HUES64 (cell line): ENCODE data around the gene PON2.
"Not testable (repeated sequence)": the region's sequence is repeated elsewhere in the genome, so short reads cannot be mapped to it uniquely, and the experiment has no call there.

Source experiments
- H3K27ac ChIP-seq: 2 replicates; pipeline ENCODE4 v1.7.0; 2013; ENCODE audit warnings: low read depth, low read length, inconsistent platforms
- H3K27me3 ChIP-seq: 2 replicates; pipeline ENCODE4 v1.6.1; 2013; ENCODE audit warnings: mild to moderate bottlenecking, low read length; ENCODE audit not compliant: insufficient read depth
- H3K36me3 ChIP-seq: 2 replicates; pipeline ENCODE4 v1.6.1; 2013; ENCODE audit warnings: mild to moderate bottlenecking, low read length; ENCODE audit not compliant: insufficient read depth
- H3K4me1 ChIP-seq: 2 replicates; pipeline ENCODE4 v1.6.1; 2013; ENCODE audit warnings: mild to moderate bottlenecking, low read length, moderate library complexity; ENCODE audit not compliant: insufficient read depth
- H3K4me3 ChIP-seq: 2 replicates; pipeline ENCODE4 v1.5.1; 2013; ENCODE audit warnings: mild to moderate bottlenecking, low read length, moderate library complexity
- H3K9ac ChIP-seq: 2 replicates; pipeline ENCODE4 v1.6.1; 2013; ENCODE audit warnings: mild to moderate bottlenecking, low read depth, low read length
- H3K9me3 ChIP-seq: 2 replicates; pipeline ENCODE4 v1.6.1; 2013; ENCODE audit warnings: low read depth, low read length; ENCODE audit not compliant: insufficient read depth
- WGBS: fragments of 150-250, 120-280 bp; methylation state at CpG from one replicate; pipeline ENCODE4 v1.1.7; 2013; ENCODE audit warnings: missing lambda C conversion rate; 5-methylcytosine and 5-hydroxymethylcytosine counted together

Gene PON2

DNA sequence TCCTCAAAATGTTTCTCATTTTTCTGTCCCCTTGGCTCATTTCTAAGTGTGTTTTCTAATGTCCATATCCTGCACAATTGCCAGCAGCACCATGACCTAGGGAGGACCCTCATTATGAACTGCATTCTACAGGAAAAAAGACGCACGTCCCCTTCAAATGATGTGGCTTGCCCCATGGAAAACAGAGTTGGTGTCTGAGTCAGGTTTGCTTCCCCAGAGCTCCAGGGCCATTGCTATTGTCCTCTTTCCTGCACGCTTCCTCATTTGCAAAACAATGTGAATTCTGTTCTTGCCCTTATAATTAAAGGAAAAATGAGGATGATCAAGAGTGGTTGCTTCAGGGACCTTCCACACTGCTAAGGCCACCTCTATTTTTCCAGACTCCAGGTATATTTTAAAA lies 36.2 kb upstream of the PON2 start:
- peak overlapping the region; percentile 80 for H3K27ac ChIP-seq
- H3K36me3 ChIP-seq: no peaks in the 10 kb centered on the region
- H3K9ac ChIP-seq: peak overlapping the region; percentile 37; the same call in 1 of the 2 replicates
- H3K9me3 ChIP-seq: no peaks in the 10 kb centered on the region
- no peaks in the 10 kb centered on the region for H3K27me3 ChIP-seq
- H3K4me1 ChIP-seq: peaks cover 38% of the 10 kb centered on the region
- H3K4me3 ChIP-seq: no peak overlapping the region; the same call in 1 of the 2 replicates
- WGBS: 47% methylated on average over 3 of the region's 3 CpGs

- Histone ChIP-seq H3K4me1 (peaks cover 38% of the 10 kb centered on the region), H3K9ac (no peak overlapping the region; the same call in 1 of the 2 replicates), H3K27me3 (no peaks in the 10 kb centered on the region), H3K36me3 (no peaks in the 10 kb centered on the region), H3K27ac (peak overlapping the region; percentile 80), H3K4me3 (no peak overlapping the region), H3K9me3 (no peaks in the 10 kb centered on the region)
- WGBS: 18% methylated on average over 3 of the region's 3 CpGs
These were observed 35.6 kb upstream of the PON2 start for GRCh38 chr7:95470452-95470851.

- no peaks in the 10 kb centered on the region for H3K36me3 ChIP-seq
- no peaks in the 10 kb centered on the region for H3K9me3 ChIP-seq
- peaks cover 38% of the 10 kb centered on the region for H3K4me1 ChIP-seq
- no peak overlapping the region for H3K9ac ChIP-seq
- no peak overlapping the region for H3K4me3 ChIP-seq
- WGBS: 82% methylated on average over 4 of the region's 4 CpGs
- peak overlapping the region; percentile 80 for H3K27ac ChIP-seq
- no peaks in the 10 kb centered on the region for H3K27me3 ChIP-seq
These were observed 35.0 kb upstream of the PON2 start for GRCh38 chr7:95469848-95470247.

GRCh38 chr7:95469187-95469586 lies 34.4 kb upstream of the PON2 start:
- Histone ChIP-seq H3K9me3 (no peaks in the 10 kb centered on the region), H3K27ac (no peak overlapping the region), H3K36me3 (no peaks in the 10 kb centered on the region), H3K27me3 (no peaks in the 10 kb centered on the region), H3K4me1 (peaks cover 38% of the 10 kb centered on the region), H3K9ac (no peak overlapping the region), H3K4me3 (no peak overlapping the region)
- WGBS: no CpG with 5 or more reads among the region's 1 CpG

DNA sequence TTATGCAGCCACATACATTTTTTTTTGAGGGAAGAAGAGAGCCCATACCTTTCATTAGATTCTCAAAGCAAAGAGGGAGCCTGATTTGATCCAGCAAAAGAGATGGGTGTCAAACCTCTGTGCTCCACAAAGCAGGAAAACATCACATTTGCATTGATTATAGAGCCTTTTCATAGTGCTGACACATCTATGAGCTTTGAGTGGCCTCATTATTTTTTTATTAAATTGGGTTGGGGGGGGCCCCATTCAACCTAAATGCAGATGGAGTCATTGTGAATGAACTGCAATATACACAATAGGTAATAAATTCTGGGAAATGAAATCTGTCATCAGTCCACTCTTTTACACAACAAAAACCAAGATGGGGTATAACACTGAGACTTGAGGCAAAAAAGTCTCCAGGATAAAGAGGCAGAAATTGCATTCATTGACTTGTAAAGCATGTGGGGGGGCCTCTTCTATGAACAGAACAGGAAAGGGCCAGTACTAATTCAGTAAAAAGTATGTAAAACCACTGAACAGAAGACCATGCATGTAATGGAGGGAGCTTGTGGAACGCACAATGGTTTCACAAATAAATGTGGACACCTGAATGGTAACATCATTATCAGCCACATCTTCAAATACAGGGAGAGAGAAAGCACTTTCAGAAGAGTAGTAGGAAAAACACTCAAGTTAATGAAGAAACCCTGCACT lies 33.2 kb upstream of the PON2 start:
- no CpG with 5 or more reads among the region's 1 CpG for WGBS
- no peak overlapping the region for H3K9ac ChIP-seq
- H3K4me1 ChIP-seq: peaks cover 37% of the 10 kb centered on the region
- H3K4me3 ChIP-seq: no peak overlapping the region
- H3K36me3 ChIP-seq: no peaks in the 10 kb centered on the region
- no peak overlapping the region for H3K27ac ChIP-seq
- H3K27me3 ChIP-seq: no peaks in the 10 kb centered on the region
- no peaks in the 10 kb centered on the region for H3K9me3 ChIP-seq

DNA sequence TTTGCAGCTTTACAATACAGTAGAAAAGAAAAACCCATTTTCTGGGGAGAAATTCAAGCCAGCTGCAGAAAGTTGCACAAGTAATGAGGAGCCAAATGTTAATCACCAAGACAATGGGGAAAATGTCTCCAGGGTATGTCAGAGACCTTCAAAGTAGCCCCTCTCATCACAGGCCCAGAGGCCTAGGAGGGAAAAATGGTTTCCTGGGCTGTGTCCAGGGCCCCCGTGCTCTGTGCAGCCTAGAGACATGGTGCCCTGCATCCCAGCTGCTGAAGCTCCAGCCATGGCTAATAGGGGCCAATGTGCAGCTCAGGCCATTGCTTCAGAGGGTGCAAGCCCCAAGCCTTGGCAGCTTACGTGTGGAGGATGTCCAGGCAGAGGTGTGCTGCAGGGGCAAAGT lies 25.8 kb upstream of the PON2 start:
- not testable (repeated sequence) for H3K27ac ChIP-seq, H3K36me3 ChIP-seq, H3K27me3 ChIP-seq, H3K9ac ChIP-seq, H3K4me3 ChIP-seq, H3K4me1 ChIP-seq
- WGBS: 92% methylated on average over 2 of the region's 2 CpGs
- H3K9me3 ChIP-seq: peaks cover 17% of the 10 kb centered on the region

DNA sequence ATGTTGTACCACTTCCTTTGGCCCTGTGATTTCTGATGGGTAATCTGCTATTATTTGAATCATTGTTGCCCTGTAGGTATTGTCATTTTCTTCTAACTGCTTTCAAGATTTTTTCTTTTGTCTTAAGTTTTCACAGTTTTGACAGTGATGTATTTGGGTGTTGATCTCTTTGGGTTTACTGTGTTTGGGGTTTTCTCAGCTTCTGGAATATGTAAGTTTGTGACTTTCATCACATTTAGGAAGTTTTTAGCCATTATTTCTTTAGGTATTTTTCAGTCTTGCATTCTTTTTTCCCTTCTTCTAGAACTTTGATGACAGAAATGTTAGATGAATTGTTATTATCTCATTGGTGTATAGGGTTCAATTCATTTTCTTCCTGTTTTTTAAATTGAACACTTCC lies 23.1 kb upstream of the PON2 start:
- H3K9ac ChIP-seq: no peak overlapping the region
- H3K27me3 ChIP-seq: no peaks in the 10 kb centered on the region
- H3K36me3 ChIP-seq: no peaks in the 10 kb centered on the region
- no peaks in the 10 kb centered on the region for H3K4me1 ChIP-seq
- no peak overlapping the region for H3K27ac ChIP-seq
- no peak overlapping the region for H3K4me3 ChIP-seq
- peaks cover 17% of the 10 kb centered on the region for H3K9me3 ChIP-seq

- H3K4me1 ChIP-seq: no peaks in the 10 kb centered on the region
- no peak overlapping the region for H3K27ac ChIP-seq
- no peaks in the 10 kb centered on the region for H3K27me3 ChIP-seq
- no peak overlapping the region for H3K4me3 ChIP-seq
- H3K36me3 ChIP-seq: no peaks in the 10 kb centered on the region
- no peak overlapping the region for H3K9ac ChIP-seq
- 90% methylated on average over 1 of the region's 2 CpGs for WGBS
- peaks cover 7% of the 10 kb centered on the region for H3K9me3 ChIP-seq
These were observed 19.7 kb upstream of the PON2 start for GRCh38 chr7:95454438-95455045.

GRCh38 chr7:95446618-95447017 lies 11.8 kb upstream of the PON2 start:
- Histone ChIP-seq H3K27me3 (no peaks in the 10 kb centered on the region), H3K27ac (no peak overlapping the region), H3K9me3 (no peaks in the 10 kb centered on the region), H3K9ac (no peak overlapping the region), H3K4me1 (no peaks in the 10 kb centered on the region), H3K36me3 (no peaks in the 10 kb centered on the region), H3K4me3 (no peak overlapping the region)
- WGBS: 95% methylated on average over 3 of the region's 3 CpGs

DNA sequence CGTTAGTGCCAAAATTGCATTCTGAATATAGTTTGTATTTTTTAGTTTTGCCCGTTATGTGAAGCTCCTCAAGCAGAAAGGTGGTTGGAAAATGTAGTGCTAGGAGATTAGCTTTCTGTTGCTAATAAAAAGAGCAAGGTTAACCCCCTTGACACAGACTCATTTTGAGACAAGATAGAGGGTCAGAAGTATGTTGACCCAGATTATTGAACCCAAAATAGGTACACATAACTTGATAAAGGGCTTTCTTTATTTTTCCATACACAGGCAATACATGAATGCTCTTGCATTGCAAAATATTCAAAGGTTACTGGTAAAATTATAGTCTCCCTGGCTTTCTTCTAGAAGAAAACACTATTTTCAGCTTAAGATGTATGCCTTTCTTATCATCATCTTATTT lies 10.0 kb upstream of the PON2 start:
- WGBS: 97% methylated on average over 2 of the region's 2 CpGs
- Histone ChIP-seq H3K4me3 (no peak overlapping the region), H3K36me3 (no peaks in the 10 kb centered on the region), H3K27me3 (no peaks in the 10 kb centered on the region), H3K9me3 (no peaks in the 10 kb centered on the region), H3K27ac (no peak overlapping the region), H3K4me1 (no peaks in the 10 kb centered on the region), H3K9ac (no peak overlapping the region)

- Histone ChIP-seq H3K36me3 (no peaks in the 10 kb centered on the region), H3K9me3 (no peaks in the 10 kb centered on the region), H3K4me3 (no peak overlapping the region), H3K4me1 (no peaks in the 10 kb centered on the region), H3K9ac (no peak overlapping the region), H3K27me3 (no peaks in the 10 kb centered on the region), H3K27ac (no peak overlapping the region)
- 89% methylated on average over 6 of the region's 7 CpGs for WGBS
These were observed 6.4 kb upstream of the PON2 start for GRCh38 chr7:95441042-95441823.
